Measurements from ENCODE around the gene SLCO3A1. TPM values are rescaled to one million over a fixed set of nuclear protein-coding genes. Genes with fewer than 3 reads are reported as not detected.

Gene SLCO3A1
- total RNA-seq, 1 donor from 2014 or later = 7.7 TPM

DNA sequence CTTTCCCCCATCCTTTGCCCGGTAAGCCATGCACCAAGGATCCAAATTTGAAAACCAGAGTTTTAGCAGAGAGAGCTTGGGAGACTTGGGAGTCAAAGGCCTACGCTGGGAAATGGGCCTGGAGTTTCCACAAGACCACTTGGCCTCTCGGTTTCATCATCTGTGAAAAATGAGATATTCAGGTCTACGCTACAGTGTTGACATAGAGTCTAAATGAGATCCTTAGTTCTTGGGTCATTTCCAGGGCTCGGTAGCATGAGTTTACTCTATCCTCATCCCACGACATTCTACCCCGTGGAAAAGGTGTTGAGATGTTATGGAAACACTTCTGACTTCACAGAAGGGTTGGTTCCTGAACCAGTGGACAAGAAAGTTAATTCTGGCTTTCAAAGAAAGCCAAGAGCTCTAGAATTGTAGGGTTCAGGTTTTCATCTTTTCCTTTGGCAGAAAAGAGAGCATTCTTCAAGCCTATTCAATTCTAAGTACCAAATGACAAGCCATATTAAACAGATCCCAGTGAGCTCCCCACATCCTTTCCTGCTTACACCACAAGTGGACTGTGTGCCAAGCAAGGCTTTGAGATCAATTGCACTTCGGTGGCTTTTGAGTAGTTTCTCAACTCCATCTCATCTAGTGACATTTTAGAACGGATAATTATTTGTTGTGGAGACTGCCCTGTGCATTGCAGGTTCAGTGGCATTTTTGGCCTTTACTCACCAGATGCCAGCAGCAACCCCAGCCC, 219.7 kb downstream of the SLCO3A1 start:
- TF ChIP-seq, protein P1, sequence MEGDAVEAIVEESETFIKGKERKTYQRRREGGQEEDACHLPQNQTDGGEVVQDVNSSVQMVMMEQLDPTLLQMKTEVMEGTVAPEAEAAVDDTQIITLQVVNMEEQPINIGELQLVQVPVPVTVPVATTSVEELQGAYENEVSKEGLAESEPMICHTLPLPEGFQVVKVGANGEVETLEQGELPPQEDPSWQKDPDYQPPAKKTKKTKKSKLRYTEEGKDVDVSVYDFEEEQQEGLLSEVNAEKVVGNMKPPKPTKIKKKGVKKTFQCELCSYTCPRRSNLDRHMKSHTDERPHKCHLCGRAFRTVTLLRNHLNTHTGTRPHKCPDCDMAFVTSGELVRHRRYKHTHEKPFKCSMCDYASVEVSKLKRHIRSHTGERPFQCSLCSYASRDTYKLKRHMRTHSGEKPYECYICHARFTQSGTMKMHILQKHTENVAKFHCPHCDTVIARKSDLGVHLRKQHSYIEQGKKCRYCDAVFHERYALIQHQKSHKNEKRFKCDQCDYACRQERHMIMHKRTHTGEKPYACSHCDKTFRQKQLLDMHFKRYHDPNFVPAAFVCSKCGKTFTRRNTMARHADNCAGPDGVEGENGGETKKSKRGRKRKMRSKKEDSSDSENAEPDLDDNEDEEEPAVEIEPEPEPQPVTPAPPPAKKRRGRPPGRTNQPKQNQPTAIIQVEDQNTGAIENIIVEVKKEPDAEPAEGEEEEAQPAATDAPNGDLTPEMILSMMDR (IDR thresholded peaks at IDR 0.05; ENCODE audit: unreplicated experiment) = no peak
- H3K27ac Mint-ChIP-seq = no peak overlapping the region
- H3K27me3 Mint-ChIP-seq = peaks cover 30% of the 10 kb centered on the region
- peaks cover 1% of the 10 kb centered on the region for H3K4me1 Mint-ChIP-seq (ENCODE audit: low read depth)
- no peak overlapping the region for H3K4me3 Mint-ChIP-seq (ENCODE audit: low read depth)
- no peaks in the 10 kb centered on the region for H3K36me3 Mint-ChIP-seq (ENCODE audit: insufficient read depth)
- H3K9me3 Mint-ChIP-seq (ENCODE audit: low read depth) = no peaks in the 10 kb centered on the region
- no peak for DNase-seq (ENCODE audit: low spot score, unreplicated experiment)

DNA sequence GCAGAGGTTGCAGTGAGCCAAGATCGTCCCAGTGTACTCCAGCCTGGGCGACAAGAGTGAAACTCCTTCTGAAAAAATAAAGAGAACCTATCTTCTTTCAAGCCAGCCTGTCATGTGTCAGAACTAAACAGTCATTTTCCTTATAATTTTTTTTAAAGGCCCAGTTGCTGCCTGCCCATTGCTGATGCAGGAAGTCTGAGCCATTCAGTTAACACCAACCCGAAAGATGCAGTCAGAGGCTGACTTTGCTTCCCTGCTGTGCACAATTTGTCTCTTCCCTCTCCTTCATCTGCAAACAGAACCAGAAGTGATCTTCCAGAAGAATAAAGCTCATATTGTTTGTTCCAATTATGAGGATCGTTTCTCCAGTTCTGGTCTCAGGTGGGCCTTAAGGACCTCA, 220.6 kb downstream of the SLCO3A1 start:
- Mint-ChIP-seq H3K36me3 (ENCODE audit: insufficient read depth) (no peaks in the 10 kb centered on the region), H3K9me3 (ENCODE audit: low read depth) (no peaks in the 10 kb centered on the region), H3K27ac (no peak overlapping the region), H3K4me3 (ENCODE audit: low read depth) (no peak overlapping the region), H3K4me1 (ENCODE audit: low read depth) (peaks cover 1% of the 10 kb centered on the region), H3K27me3 (peaks cover 33% of the 10 kb centered on the region)
- DNase-seq (ENCODE audit: low spot score, unreplicated experiment) = no peak
- TF ChIP-seq, protein P1 (IDR thresholded peaks at IDR 0.05; ENCODE audit: unreplicated experiment) = no peak

DNA sequence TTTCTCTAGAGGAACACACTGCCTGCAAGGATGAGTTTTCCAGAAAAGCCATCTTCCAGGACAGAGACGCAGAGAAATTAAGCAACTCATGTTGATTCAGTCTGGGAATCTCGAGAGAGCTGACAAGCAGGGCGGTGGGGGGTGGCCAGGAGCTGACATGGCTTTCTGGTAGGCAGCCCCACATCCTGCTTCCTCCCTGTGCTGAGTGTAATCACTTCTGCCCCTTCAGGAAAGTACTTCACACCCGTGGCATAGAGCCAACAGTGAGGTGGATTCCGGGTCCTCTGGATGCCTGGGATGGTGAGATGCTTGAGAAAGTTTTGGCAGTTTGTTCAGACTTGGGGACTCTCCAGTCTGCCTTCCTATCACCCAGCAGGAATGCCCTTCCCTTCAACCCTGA, 221.1 kb downstream of the SLCO3A1 start:
- no peaks in the 10 kb centered on the region for H3K36me3 Mint-ChIP-seq (ENCODE audit: insufficient read depth)
- no peak for DNase-seq (ENCODE audit: low spot score, unreplicated experiment)
- H3K9me3 Mint-ChIP-seq (ENCODE audit: low read depth) = no peaks in the 10 kb centered on the region
- TF ChIP-seq, protein P1 (IDR thresholded peaks at IDR 0.05; ENCODE audit: unreplicated experiment) = no peak
- peaks cover 33% of the 10 kb centered on the region for H3K27me3 Mint-ChIP-seq
- no peak overlapping the region for H3K4me3 Mint-ChIP-seq (ENCODE audit: low read depth)
- H3K4me1 Mint-ChIP-seq (ENCODE audit: low read depth) = peaks cover 1% of the 10 kb centered on the region
- no peak overlapping the region for H3K27ac Mint-ChIP-seq

DNA sequence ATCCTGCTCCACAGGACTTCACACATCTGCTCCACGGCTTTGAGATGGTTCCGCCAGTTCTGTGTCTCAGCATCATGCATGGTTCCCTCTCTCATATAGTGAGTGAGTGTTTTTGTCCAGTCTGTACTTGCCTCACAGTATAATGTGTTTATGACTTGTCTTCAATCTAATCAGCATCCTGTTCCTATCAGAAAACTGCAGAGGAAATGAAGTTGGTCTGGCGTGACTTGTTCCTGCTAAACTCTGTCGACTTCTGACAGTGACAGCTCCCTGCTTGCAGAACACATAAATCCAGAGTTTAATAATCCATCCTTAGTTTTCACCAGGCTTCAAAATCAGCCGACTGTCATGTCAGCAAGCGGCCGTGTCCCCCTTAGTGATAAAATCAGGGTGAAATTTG, 222.3 kb downstream of the SLCO3A1 start:
- TF ChIP-seq, protein P1 (IDR thresholded peaks at IDR 0.05; ENCODE audit: unreplicated experiment) = no peak
- Mint-ChIP-seq H3K4me1 (ENCODE audit: low read depth) (peaks cover 1% of the 10 kb centered on the region), H3K9me3 (ENCODE audit: low read depth) (no peaks in the 10 kb centered on the region), H3K4me3 (ENCODE audit: low read depth) (no peak overlapping the region), H3K36me3 (ENCODE audit: insufficient read depth) (no peaks in the 10 kb centered on the region), H3K27ac (no peak overlapping the region), H3K27me3 (peaks cover 33% of the 10 kb centered on the region)
- DNase-seq (ENCODE audit: low spot score, unreplicated experiment) = no peak

GRCh38 chr15:92076541-92076940, 223.0 kb downstream of the SLCO3A1 start:
- Mint-ChIP-seq H3K27me3 (peaks cover 31% of the 10 kb centered on the region), H3K4me3 (ENCODE audit: low read depth) (no peak overlapping the region), H3K9me3 (ENCODE audit: low read depth) (no peaks in the 10 kb centered on the region), H3K27ac (no peak overlapping the region), H3K36me3 (ENCODE audit: insufficient read depth) (no peaks in the 10 kb centered on the region), H3K4me1 (ENCODE audit: low read depth) (peaks cover 1% of the 10 kb centered on the region)
- no peak for DNase-seq (ENCODE audit: low spot score, unreplicated experiment)
- TF ChIP-seq, protein P1 (IDR thresholded peaks at IDR 0.05; ENCODE audit: unreplicated experiment) = no peak

Measured in progenitor cell of endocrine pancreas (in vitro differentiated cells).